Ishikawa (cell line): ENCODE data around the gene VWF.

Source experiments
- EP300 ChIP-seq: IDR thresholded peaks from 2 replicates; pipeline ENCODE4 v1.6.1; 2012; ENCODE audit warnings: borderline replicate concordance
- MAX ChIP-seq: IDR thresholded peaks from 2 replicates; pipeline ENCODE4 v1.6.1; 2012
- RAD21 ChIP-seq: IDR thresholded peaks from 2 replicates; pipeline ENCODE4 v1.6.1; 2012; ENCODE audit warnings: low read depth
- REST ChIP-seq: IDR thresholded peaks from 2 replicates; pipeline ENCODE4 v1.6.1; 2012; ENCODE audit warnings: low read depth, mild to moderate bottlenecking
- TAF1 ChIP-seq: IDR thresholded peaks from 2 replicates; pipeline ENCODE4 v1.6.1; 2012; ENCODE audit warnings: low read depth, mild to moderate bottlenecking
- TCF12 ChIP-seq: IDR thresholded peaks from 2 replicates; pipeline ENCODE4 v1.6.1; 2012; ENCODE audit warnings: low read depth

GRCh38 chr12:6118891-6119568 lies 5.4 kb downstream of the VWF start:
- TF ChIP-seq EP300 (no peak), RAD21 (no peak), REST (no peak), TAF1 (no peak), TCF12 (no peak), MAX (no peak)
